GM23338 (cell line): ENCODE results near the gene UBE2V1. TPM values are rescaled to one million over a fixed set of nuclear protein-coding genes. Genes with fewer than 3 reads are reported as not detected.

Experiments used
- ATAC-seq: fragments of 200-7000 bp; cut with Tn5 transposase; 3 replicates; pipeline ENCODE4 v1.9.1; 2020
- DNase-seq: peaks from one replicate; pipeline ENCODE4 v3.0.0-alpha.2; 2015; ENCODE audit warnings: low spot score
- H2AFZ ChIP-seq: fragments of 200-600 bp; sonication (generic); 2 replicates; pipeline ENCODE4 v1.8.0; 2016; ENCODE audit warnings: antibody characterized with exemption, mild to moderate bottlenecking, moderate library complexity
- H3F3A ChIP-seq: fragments of 200-600 bp; sonication (generic); replicated peaks from 2 replicates; pipeline ENCODE4 v1.8.0; 2017; ENCODE audit warnings: antibody characterized with exemption, mixed run types, low read depth
- H3K27ac ChIP-seq: fragments of 200-600 bp; sonication (generic); 2 replicates; pipeline ENCODE4 v1.6.1; 2016; ENCODE audit warnings: low read depth
- H3K27me3 ChIP-seq: fragments of 200-600 bp; sonication (generic); 2 replicates; pipeline ENCODE4 v1.8.0; 2016; ENCODE audit warnings: mild to moderate bottlenecking, mixed run types, moderate library complexity; ENCODE audit not compliant: insufficient read depth
- H3K36me3 ChIP-seq: fragments of 200-600 bp; sonication (generic); 2 replicates; pipeline ENCODE4 v1.8.0; 2016; ENCODE audit warnings: mild to moderate bottlenecking; ENCODE audit not compliant: insufficient read depth
- H3K4me1 ChIP-seq: fragments of 200-600 bp; sonication (generic); 2 replicates; pipeline ENCODE4 v1.8.0; 2016; ENCODE audit warnings: mild to moderate bottlenecking, moderate library complexity; ENCODE audit not compliant: insufficient read depth
- H3K4me2 ChIP-seq: fragments of 200-600 bp; sonication (generic); 2 replicates; pipeline ENCODE4 v1.7.1; 2017; ENCODE audit warnings: mixed run types
- H3K4me3 ChIP-seq: fragments of 200-600 bp; sonication (generic); 2 replicates; pipeline ENCODE4 v1.6.1; 2016; ENCODE audit warnings: mixed run types
- H3K79me2 ChIP-seq: fragments of 200-600 bp; sonication (generic); replicated peaks from 2 replicates; pipeline ENCODE4 v1.8.0; 2017; ENCODE audit warnings: mild to moderate bottlenecking; ENCODE audit not compliant: insufficient read depth
- H3K9me2 ChIP-seq: fragments of 200-600 bp; sonication (generic); 2 replicates; pipeline ENCODE4 v1.8.0; 2017; ENCODE audit not compliant: insufficient read depth
- H4K20me1 ChIP-seq: fragments of 200-600 bp; sonication (generic); replicated peaks from 2 replicates; pipeline ENCODE4 v1.8.0; 2017; ENCODE audit warnings: mild to moderate bottlenecking; ENCODE audit not compliant: insufficient read depth
- H3K27ac Mint-ChIP-seq: 2 replicates; pipeline ENCODE4 v1.8.0; 2020; ENCODE audit warnings: inconsistent platforms, mild to moderate bottlenecking, moderate library complexity, mixed read lengths
- H3K27me3 Mint-ChIP-seq: 3 replicates; pipeline ENCODE4 v1.8.0; 2022; ENCODE audit warnings: low read depth, mild to moderate bottlenecking, moderate library complexity, mixed read lengths, inconsistent platforms; ENCODE audit not compliant: insufficient read depth, poor library complexity
- H3K36me3 Mint-ChIP-seq: 3 replicates; pipeline ENCODE4 v1.8.0; 2021; ENCODE audit warnings: low read depth, mild to moderate bottlenecking, inconsistent platforms, moderate library complexity, mixed read lengths
- H3K4me1 Mint-ChIP-seq: 3 replicates; pipeline ENCODE4 v1.8.0; 2020; ENCODE audit warnings: mild to moderate bottlenecking, inconsistent platforms, mixed read lengths
- H3K4me3 Mint-ChIP-seq: 3 replicates; pipeline ENCODE4 v1.8.0; 2021; ENCODE audit warnings: moderate library complexity, mild to moderate bottlenecking, inconsistent platforms, mixed read lengths
- H3K9me3 Mint-ChIP-seq: 3 replicates; pipeline ENCODE4 v1.8.0; 2020; ENCODE audit warnings: moderate library complexity, mild to moderate bottlenecking, inconsistent platforms, mixed read lengths
- CREB1 ChIP-seq: fragments of 250-450 bp; sonication (Bioruptor Pico); IDR thresholded peaks from 2 replicates; pipeline ENCODE4 v1.5.0; 2020; ENCODE audit warnings: low read depth, mild to moderate bottlenecking, moderate library complexity
- CTCF ChIP-seq, 2 experiments: fragments of 200-600 bp in 1 of 2; sonication (generic) in 1 of 2; conservative IDR thresholded peaks; 2 replicates each; pipeline versions ENCODE4 v1.5.1 to v1.6.1; 2016 to 2017; ENCODE audit warnings: antibody characterized with exemption in 2 of 2, low read depth in 2 of 2, mild to moderate bottlenecking in 2 of 2, moderate library complexity in 1 of 2
- ETS1 ChIP-seq: IDR thresholded peaks from 2 replicates; pipeline ENCODE4 v1.6.1; 2016; ENCODE audit warnings: antibody characterized with exemption
- EZH2 ChIP-seq: fragments of 200-600 bp; sonication (generic); IDR thresholded peaks from one replicate; pipeline ENCODE4 v1.8.0; 2017; ENCODE audit warnings: antibody characterized with exemption, mild to moderate bottlenecking, low read depth; ENCODE audit not compliant: unreplicated experiment
- NANOG ChIP-seq: IDR thresholded peaks from 2 replicates; pipeline ENCODE4 v1.6.1; 2016; ENCODE audit warnings: antibody characterized with exemption, borderline replicate concordance
- REST ChIP-seq: IDR thresholded peaks from one replicate; pipeline ENCODE4 v1.6.1; 2018; ENCODE audit warnings: antibody characterized with exemption; ENCODE audit not compliant: unreplicated experiment
- ZNF114 ChIP-seq: fragments of 250-450 bp; sonication (Bioruptor Pico); IDR thresholded peaks from 2 replicates; pipeline ENCODE4 v1.5.0; 2020; ENCODE audit warnings: mild to moderate bottlenecking, moderate library complexity
- ZNF331 ChIP-seq: fragments of 250-450 bp; sonication (Bioruptor Pico); IDR thresholded peaks from 2 replicates; pipeline ENCODE4 v1.5.0; 2020; ENCODE audit warnings: low read depth, mild to moderate bottlenecking, moderate library complexity
- ZNF462 ChIP-seq: fragments of 250-450 bp; sonication (Bioruptor Pico); IDR thresholded peaks from 2 replicates; pipeline ENCODE4 v1.5.0; 2020; ENCODE audit warnings: mild to moderate bottlenecking, moderate library complexity
- polyA plus RNA-seq: library from polyadenylated mRNA; unstranded; fragments of >200 nt; fragmentation: Nextera tagmentation; extraction: Ambion mirVana; gene quantifications from 2 replicates; pipeline ENCODE4 v1.2.1, GENCODE V29; 2016
- total RNA-seq: library from RNA; depleted of rRNA; stranded (reverse); fragments of >200 nt; shearing (Covaris generic); gene quantifications from 2 replicates; pipeline ENCODE4 v1.2.3, GENCODE V29; 2014

UBE2V1 gene
- total and polyA plus RNA-seq, 2 experiments from 2014 or later, result 105 to 302 TPM

GRCh38 chr20:50050214-50050613 lies 62.7 kb downstream of the UBE2V1 start:
- H3F3A ChIP-seq, result peaks cover 9% of the 10 kb centered on the region
- H2AFZ ChIP-seq, result no peak overlapping the region
- H3K79me2 ChIP-seq, result no peaks in the 10 kb centered on the region
- ATAC-seq, result no peak
- Mint-ChIP-seq H3K4me1 (peaks cover 6% of the 10 kb centered on the region), H3K27ac (no peak overlapping the region), H3K27me3 (peaks cover 14% of the 10 kb centered on the region), H3K4me3 (no peak overlapping the region), H3K36me3 (no peaks in the 10 kb centered on the region), H3K9me3 (no peaks in the 10 kb centered on the region; the same call in 2 of the 3 replicates)
- TF ChIP-seq ETS1 (no peak), NANOG (no peak), CTCF (conservative IDR thresholded peaks at IDR 0.05; ENCODE audit: low read depth in 2 of 2) (no peak), EZH2 (no peak), REST (no peak), ZNF114 (CRISPR knock-in tag) (no peak), ZNF331 (CRISPR knock-in tag) (no peak)
- no peaks in the 10 kb centered on the region for H3K9me2 ChIP-seq
- no peak overlapping the region for H3K4me2 ChIP-seq
- H3K4me1 ChIP-seq, result peaks cover 1% of the 10 kb centered on the region; the same call in 1 of the 2 replicates
- H4K20me1 ChIP-seq, result no peaks in the 10 kb centered on the region
- no peaks in the 10 kb centered on the region for H3K27me3 ChIP-seq
- H3K4me3 ChIP-seq, result no peak overlapping the region
- DNase-seq, result no peak
- no peaks in the 10 kb centered on the region for H3K36me3 ChIP-seq
- no peak overlapping the region for H3K27ac ChIP-seq

- no peak overlapping the region for H3K4me2 ChIP-seq
- peaks cover 7% of the 10 kb centered on the region; the same call in 1 of the 2 replicates for H3F3A ChIP-seq
- no peaks in the 10 kb centered on the region for H3K4me1 ChIP-seq
- H3K36me3 Mint-ChIP-seq, result no peaks in the 10 kb centered on the region
- no peak overlapping the region; the same call in 1 of the 2 replicates for H3K27ac Mint-ChIP-seq
- no peaks in the 10 kb centered on the region for H3K79me2 ChIP-seq
- no peak overlapping the region for H3K27ac ChIP-seq
- H3K9me3 Mint-ChIP-seq, result no peaks in the 10 kb centered on the region; the same call in 2 of the 3 replicates
- H3K36me3 ChIP-seq, result no peaks in the 10 kb centered on the region
- no peak overlapping the region for H3K4me3 ChIP-seq
- H3K27me3 ChIP-seq, result no peaks in the 10 kb centered on the region
- DNase-seq, result no peak
- H3K9me2 ChIP-seq, result no peaks in the 10 kb centered on the region
- H2AFZ ChIP-seq, result no peak overlapping the region
- H3K27me3 Mint-ChIP-seq, result peaks cover 11% of the 10 kb centered on the region
- peaks cover 4% of the 10 kb centered on the region; the same call in 2 of the 3 replicates for H3K4me1 Mint-ChIP-seq
- no peak overlapping the region for H3K4me3 Mint-ChIP-seq
- no peaks in the 10 kb centered on the region for H4K20me1 ChIP-seq
- ATAC-seq, result no peak
- TF ChIP-seq CREB1 (no peak), ZNF462 (CRISPR knock-in tag) (no peak)
Observed at GRCh38 chr20:50049442-50050026, 63.4 kb downstream of the UBE2V1 start.
